DMS53 (cell line): ENCODE measurements around the gene ALK.

ENCODE experiments used
- DNase-seq: peaks from one replicate; lab custom pipeline; 2025; lab: John Stamatoyannopoulos, UW

Gene ALK

GRCh38 chr2:29367986-29368658, 553.3 kb downstream of the ALK start:
- no peak for DNase-seq

GRCh38 chr2:29363111-29363510, 558.3 kb downstream of the ALK start:
- DNase-seq: no peak

GRCh38 chr2:29361231-29361630, 560.2 kb downstream of the ALK start:
- no peak for DNase-seq

- no peak for DNase-seq
Observed at GRCh38 chr2:29360016-29360784, 561.2 kb downstream of the ALK start.

GRCh38 chr2:29353403-29353991, 567.9 kb downstream of the ALK start:
- no peak for DNase-seq

GRCh38 chr2:29351916-29352591, 569.3 kb downstream of the ALK start:
- no peak for DNase-seq

- no peak for DNase-seq
Observed at GRCh38 chr2:29351248-29351647, 570.1 kb downstream of the ALK start.

- DNase-seq: no peak
Observed at GRCh38 chr2:29349316-29350030, 571.9 kb downstream of the ALK start.

GRCh38 chr2:29347774-29348461, 573.5 kb downstream of the ALK start:
- DNase-seq: no peak

GRCh38 chr2:29345236-29345635, 576.1 kb downstream of the ALK start:
- DNase-seq: no peak

- no peak for DNase-seq
Observed at GRCh38 chr2:29343830-29344229, 577.6 kb downstream of the ALK start.

- DNase-seq: no peak
Observed at GRCh38 chr2:29336341-29337241, 584.8 kb downstream of the ALK start.

GRCh38 chr2:29335396-29335795, 586.0 kb downstream of the ALK start:
- DNase-seq: no peak

GRCh38 chr2:29334706-29335105, 586.7 kb downstream of the ALK start:
- DNase-seq: no peak

- no peak for DNase-seq
Observed at GRCh38 chr2:29332540-29332939, 588.8 kb downstream of the ALK start.

GRCh38 chr2:29329899-29330298, 591.5 kb downstream of the ALK start:
- DNase-seq: no peak

GRCh38 chr2:29326926-29327325, 594.5 kb downstream of the ALK start:
- no peak for DNase-seq

- no peak for DNase-seq
Observed at GRCh38 chr2:29325544-29325943, 595.8 kb downstream of the ALK start.

GRCh38 chr2:29323961-29324360, 597.4 kb downstream of the ALK start:
- DNase-seq: no peak

GRCh38 chr2:29323301-29323700, 598.1 kb downstream of the ALK start:
- DNase-seq: no peak
